Activated naive CD4-positive, alpha-beta T cell treated with anti-CD3 and anti-CD28 coated beads, Interleukin-2, amount 50 U/mL, for 72 hours (primary cell): Measurements from ENCODE around the gene ATG9B. TPM values are rescaled to one million over a fixed set of nuclear protein-coding genes. Genes with fewer than 3 reads are reported as not detected.
A peak's percentile ranks its signal among the peaks of the same experiment; 100 is the strongest.

Experiments used
- ATAC-seq, 2 donors: fragments of 150-1000 bp; cut with Tn5 transposase; 2 replicates each; pipeline ENCODE4 v1.10.0; 2021; ENCODE audit warnings: mild to moderate bottlenecking in 2 of 2, moderate library complexity in 2 of 2
- DNase-seq, 2 donors: peaks; one replicate each; pipeline ENCODE4 v3.0.0; 2021 to 2022; ENCODE audit warnings: low spot score in 2 of 2
- H3K27ac Mint-ChIP-seq, 2 donors: one replicate each; pipeline ENCODE4 v1.8.0; 2022; ENCODE audit warnings: mild to moderate bottlenecking in 2 of 2, mixed read lengths in 2 of 2
- H3K36me3 Mint-ChIP-seq, 2 donors: one replicate each; pipeline ENCODE4 v1.8.0; 2022; ENCODE audit warnings: mixed read lengths in 2 of 2
- H3K9me3 Mint-ChIP-seq, 2 donors: one replicate each; pipeline ENCODE4 v1.8.0; 2022; ENCODE audit warnings: mixed read lengths in 2 of 2
- total RNA-seq, 2 donors: library from RNA; stranded (reverse); gene quantifications; one replicate each; pipeline ENCODE4 v1.2.3, GENCODE V29; 2022

The ATG9B gene
- total RNA-seq, 2 donors from 2014 or later, result 1.1 to 14.9 TPM

DNA sequence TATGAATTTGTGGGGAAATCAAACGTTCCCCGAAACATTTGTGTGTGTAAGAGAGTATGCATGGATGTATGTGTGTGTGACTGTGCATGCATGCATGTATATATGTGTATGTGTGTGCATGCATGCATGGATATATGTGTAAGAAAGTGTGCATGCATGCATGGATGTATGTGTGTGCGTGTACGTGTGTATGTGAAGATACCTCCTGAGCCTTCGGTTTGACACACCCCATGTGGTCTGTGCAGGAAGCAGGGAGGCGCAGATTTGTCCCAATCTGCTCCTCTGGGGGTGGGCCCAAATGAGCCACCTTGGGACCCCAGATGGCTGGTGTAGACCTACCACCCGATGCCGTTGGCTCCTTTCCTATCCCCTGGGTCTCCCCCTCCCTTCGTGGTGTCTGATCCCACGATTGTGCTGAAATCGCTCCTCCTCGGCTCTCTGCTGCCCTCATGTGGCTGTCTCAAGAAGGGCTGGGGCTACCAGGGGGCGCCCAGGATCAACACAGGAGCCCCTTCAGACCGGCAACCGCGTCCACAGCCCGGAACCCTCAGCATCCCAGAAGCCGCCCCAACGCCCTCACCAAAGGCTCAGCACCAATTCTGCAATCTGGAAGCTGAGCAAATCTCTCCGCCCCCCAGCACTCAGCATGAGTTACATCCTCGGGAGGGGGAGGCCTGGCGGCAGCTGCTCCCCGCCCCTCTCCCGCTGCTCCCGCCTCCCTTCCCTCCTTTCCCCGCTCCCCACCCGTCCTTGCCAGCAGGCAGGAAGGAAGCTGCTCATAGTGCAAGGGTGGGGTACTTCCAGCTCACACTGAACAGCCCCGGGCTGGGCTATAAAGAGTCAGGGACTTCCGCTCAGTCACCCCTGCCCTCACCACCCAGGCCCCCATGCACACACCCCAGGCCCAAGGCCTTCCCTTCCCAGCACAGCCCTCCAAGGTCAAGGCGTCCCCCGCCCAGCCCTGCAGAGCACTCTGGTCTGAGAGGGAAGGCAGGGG is 35.8 kb downstream of the ATG9B start:
- Mint-ChIP-seq H3K9me3 (peaks cover 15 to 23% of the 10 kb centered on the region in 2 donors), H3K36me3 (peaks cover 15 to 18% of the 10 kb centered on the region in 2 donors), H3K27ac (no peak overlapping the region)
- DNase-seq (peak in 1 of 2 donors; percentile 79), ATAC-seq (peak; percentile 76 to 80)

DNA sequence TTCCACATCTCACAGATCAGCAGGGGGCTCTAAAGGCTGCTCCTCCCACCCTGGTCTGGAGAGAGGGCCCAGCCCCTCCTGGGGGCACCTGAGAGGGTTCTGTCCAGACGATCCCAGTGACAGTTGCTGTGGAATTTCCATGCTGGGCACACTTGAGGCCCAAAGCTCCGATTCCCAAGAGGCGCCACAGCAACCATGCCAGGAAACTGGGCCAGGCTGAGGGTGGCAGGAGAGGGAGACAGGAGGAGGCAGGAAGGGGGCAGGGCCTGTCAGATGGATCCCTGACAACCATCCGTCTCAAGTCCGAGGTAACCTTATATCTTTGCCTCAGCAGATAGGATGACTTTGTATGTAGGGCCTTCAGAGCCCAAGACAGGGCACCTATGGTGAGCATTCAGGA is 37.7 kb downstream of the ATG9B start:
- no peak for DNase-seq
- no peak overlapping the region for H3K27ac Mint-ChIP-seq
- no peak for ATAC-seq
- H3K9me3 Mint-ChIP-seq, result peaks cover 15 to 19% of the 10 kb centered on the region in 2 donors
- H3K36me3 Mint-ChIP-seq, result peaks cover 15 to 18% of the 10 kb centered on the region in 2 donors

DNA sequence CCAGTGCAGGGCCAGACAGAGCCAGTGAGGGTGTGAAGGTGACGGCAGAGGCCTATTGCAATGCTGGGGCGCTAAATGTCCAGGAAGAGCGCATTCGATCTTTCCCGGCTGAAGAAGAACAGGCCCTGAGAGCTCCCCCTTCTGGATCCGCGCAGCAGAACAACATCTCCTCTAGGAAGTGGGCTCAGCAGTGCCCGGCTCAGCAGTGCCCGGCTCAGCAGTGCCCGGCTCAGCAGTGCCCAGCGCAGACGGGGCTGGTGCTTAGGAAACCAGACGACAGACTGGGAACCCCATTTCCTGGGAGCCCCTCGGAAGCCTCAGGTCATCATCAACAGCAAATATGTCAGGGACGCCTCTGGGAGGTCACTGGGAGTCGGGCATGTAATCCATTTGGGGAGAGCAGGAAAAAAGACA is 38.2 kb downstream of the ATG9B start:
- Mint-ChIP-seq H3K36me3 (peaks cover 13 to 14% of the 10 kb centered on the region in 2 donors), H3K27ac (no peak overlapping the region)
- peak; percentile 62 to 79 for ATAC-seq

GRCh38 chr7:150983893-150984368 is 40.4 kb downstream of the ATG9B start:
- Mint-ChIP-seq H3K9me3 (no peaks in the 10 kb centered on the region), H3K36me3 (no peaks in the 10 kb centered on the region), H3K27ac (no peak overlapping the region)
- no peak for ATAC-seq
- peak in 1 of 2 donors; percentile 54 for DNase-seq

More for the DNA sequence above, 38.2 kb downstream of the ATG9B start:
- DNase-seq, result peak in 1 of 2 donors; percentile 57
- peaks cover 11 to 15% of the 10 kb centered on the region in 2 donors for H3K9me3 Mint-ChIP-seq

DNA sequence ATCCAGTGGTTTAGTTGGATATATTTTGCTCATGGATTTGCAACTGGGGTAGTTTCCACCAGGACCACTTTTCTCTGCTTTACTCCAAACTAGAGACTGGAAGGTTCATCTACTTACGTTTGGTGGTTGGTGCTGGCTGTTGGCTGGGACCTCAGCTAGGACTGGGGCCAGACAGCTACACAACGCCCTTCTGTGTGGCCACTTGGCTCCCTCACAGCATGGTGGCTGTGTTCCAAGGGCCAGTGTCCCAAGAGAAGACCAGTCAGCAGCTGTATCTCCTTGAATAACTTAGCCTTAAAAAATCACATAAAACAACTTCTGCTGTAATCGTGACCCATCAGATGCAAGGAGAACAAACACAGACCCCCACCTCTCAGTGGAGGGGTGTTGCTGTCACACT is 41.9 kb downstream of the ATG9B start:
- H3K27ac Mint-ChIP-seq, result no peak overlapping the region
- H3K9me3 Mint-ChIP-seq, result no peaks in the 10 kb centered on the region
- peaks cover 1 to 2% of the 10 kb centered on the region in 2 donors for H3K36me3 Mint-ChIP-seq
- DNase-seq (no peak), ATAC-seq (no peak)

DNA sequence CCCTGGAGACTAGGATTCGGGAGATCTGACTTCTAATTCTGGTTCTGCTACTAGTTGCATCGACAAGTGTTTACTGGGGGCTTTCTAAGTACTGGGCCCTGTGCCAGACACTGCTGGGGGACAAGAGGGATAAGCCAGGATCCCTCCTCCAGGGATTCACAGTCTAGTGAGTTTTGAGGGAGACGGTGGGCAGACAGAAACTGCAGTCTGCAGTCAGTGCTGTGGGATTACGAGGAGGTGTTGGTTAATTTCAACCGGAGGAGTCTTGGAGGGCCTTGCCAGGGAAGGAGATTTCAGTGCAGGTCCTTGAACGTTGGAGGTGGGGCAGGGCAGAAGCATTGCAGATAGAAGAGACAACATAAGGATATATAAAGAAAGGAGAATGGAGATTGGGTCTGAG is 42.6 kb downstream of the ATG9B start:
- DNase-seq, result no peak
- Mint-ChIP-seq H3K9me3 (no peaks in the 10 kb centered on the region), H3K27ac (no peak overlapping the region), H3K36me3 (peaks cover 7 to 9% of the 10 kb centered on the region in 2 donors)
- ATAC-seq, result no peak

- H3K27ac Mint-ChIP-seq, result no peak overlapping the region
- DNase-seq (no peak), ATAC-seq (no peak)
- no peaks in the 10 kb centered on the region for H3K9me3 Mint-ChIP-seq
- H3K36me3 Mint-ChIP-seq, result peaks cover 7 to 9% of the 10 kb centered on the region in 2 donors
These were observed 43.6 kb downstream of the ATG9B start for GRCh38 chr7:150980663-150981062.

GRCh38 chr7:150979713-150980390 is 44.4 kb downstream of the ATG9B start:
- Mint-ChIP-seq H3K27ac (no peak overlapping the region), H3K36me3 (peaks cover 7 to 9% of the 10 kb centered on the region in 2 donors), H3K9me3 (no peaks in the 10 kb centered on the region)
- ATAC-seq (no peak), DNase-seq (no peak)

GRCh38 chr7:150978126-150978789 is 46.0 kb downstream of the ATG9B start, which contains the start of gene KCNH2:
Gene KCNH2 (minus strand): TSS chr7:150978321. CDS start chr7:150977913, 408 bp downstream.
- no peak for DNase-seq
- Mint-ChIP-seq H3K9me3 (no peaks in the 10 kb centered on the region), H3K36me3 (peaks cover 7 to 9% of the 10 kb centered on the region in 2 donors), H3K27ac (peak within 1 kb of the TSS in 1 of 2 donors; percentile 60)
- peak in 1 of 2 donors; percentile 18 for ATAC-seq

DNA sequence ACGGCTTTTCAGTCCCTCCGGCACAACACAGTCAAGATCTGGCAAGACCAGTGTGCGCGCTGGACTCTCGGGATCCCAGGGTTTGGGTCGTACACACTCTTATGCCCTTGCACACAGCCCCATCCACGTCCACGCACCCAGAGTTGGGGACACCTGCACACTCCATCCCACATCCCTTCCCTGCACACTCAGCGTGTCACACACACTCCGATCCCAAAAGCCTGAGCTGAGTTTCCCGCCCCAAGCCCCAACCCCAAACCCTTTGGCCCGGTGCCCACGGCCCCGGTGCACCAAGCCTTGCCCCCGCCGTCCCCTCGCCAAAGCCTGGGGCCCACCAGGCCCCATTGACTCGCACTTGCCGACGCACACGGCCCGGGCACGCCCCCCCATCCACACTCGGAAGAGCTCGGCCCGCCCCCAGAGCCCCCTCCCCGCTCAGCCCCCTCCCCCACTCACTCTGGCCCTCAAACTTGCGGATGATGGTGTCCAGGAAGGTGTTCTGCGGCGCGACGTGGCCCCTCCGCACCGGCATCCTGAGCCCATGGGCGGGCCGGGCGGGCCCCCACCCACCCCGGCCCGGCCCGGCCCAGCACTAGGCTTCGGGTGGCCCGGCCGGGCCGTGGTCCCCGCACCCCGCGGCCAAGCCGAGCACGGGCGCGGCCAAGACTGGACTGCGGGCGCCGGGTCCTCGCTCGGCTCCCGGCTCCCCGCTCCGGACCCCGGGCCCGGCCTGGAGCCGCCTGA is 46.7 kb downstream of the ATG9B start:
- Mint-ChIP-seq H3K9me3 (no peaks in the 10 kb centered on the region), H3K36me3 (peaks cover 7 to 9% of the 10 kb centered on the region in 2 donors), H3K27ac (peak overlapping the region in 1 of 2 donors; percentile 60)
- DNase-seq (no peak), ATAC-seq (no peak)

DNA sequence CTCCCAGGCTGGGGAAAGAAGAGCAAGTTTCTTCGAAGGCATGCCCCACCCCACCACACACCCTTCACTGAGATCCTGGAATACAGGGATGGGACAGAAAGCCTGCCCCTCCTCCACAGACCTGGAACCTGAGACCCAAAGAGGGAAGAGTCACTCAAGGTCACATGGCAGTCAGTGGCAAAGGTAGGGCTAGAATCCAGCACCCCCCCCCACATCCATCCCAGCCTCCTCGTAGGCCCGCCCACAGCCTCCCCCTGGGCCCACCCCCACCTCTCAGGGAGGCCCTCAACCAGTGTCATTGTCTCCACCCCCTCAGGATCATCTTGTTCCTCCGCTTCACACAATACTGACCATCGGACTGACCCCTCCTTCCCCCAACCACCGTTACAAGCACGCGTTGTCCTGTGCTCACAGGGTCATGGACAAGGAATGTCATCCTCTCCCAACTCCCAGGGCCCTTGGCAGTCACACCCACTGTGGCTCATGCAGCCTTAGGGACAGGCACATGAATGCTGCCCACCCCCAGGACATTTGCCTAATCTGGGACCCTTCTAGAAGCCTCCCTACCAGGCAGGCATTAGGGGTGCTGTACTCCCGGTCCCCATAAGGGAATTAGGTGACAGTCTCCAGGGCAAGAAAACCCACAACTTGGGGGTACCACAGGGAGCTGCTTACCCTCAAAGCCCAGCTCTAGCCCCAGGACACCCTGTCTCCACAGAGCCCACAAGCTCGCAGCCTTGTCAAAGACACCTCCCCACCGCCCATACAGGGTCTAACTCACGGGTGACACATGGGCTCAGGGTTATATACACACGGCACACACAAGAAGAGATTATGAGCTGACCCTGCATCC is 47.5 kb downstream of the ATG9B start:
- ATAC-seq (no peak), DNase-seq (no peak)
- Mint-ChIP-seq H3K27ac (no peak overlapping the region), H3K9me3 (no peaks in the 10 kb centered on the region), H3K36me3 (peaks cover 7 to 9% of the 10 kb centered on the region in 2 donors)

- Mint-ChIP-seq H3K27ac (no peak overlapping the region), H3K36me3 (peaks cover 7 to 9% of the 10 kb centered on the region in 2 donors), H3K9me3 (no peaks in the 10 kb centered on the region)
- ATAC-seq (no peak), DNase-seq (no peak)
These were observed 48.6 kb downstream of the ATG9B start for GRCh38 chr7:150975536-150976319.

GRCh38 chr7:150974468-150975391 is 49.6 kb downstream of the ATG9B start:
- DNase-seq, result peak; percentile 70 to 75
- Mint-ChIP-seq H3K9me3 (no peaks in the 10 kb centered on the region), H3K36me3 (peaks cover 7 to 9% of the 10 kb centered on the region in 2 donors), H3K27ac (peak overlapping the region in 1 of 2 donors; percentile 4)
- peak; percentile 72 to 79 for ATAC-seq
